GM10248 (cell line): ENCODE measurements around the gene PPP1R1A.

ENCODE experiments used
- CTCF ChIA-PET: fragments of 300-600 bp; sonication (Branson Sonifier 250); formaldehyde crosslinking; extraction: SDS; loops from one replicate; lab custom pipeline; 2021; ENCODE audit warnings: antibody characterized with exemption; lab: Yijun Ruan, JAX
- POLR2A ChIA-PET: fragments of 350-650 bp; sonication (Branson Sonifier 250); formaldehyde crosslinking; extraction: SDS; loops from one replicate; lab custom pipeline; 2020; ENCODE audit warnings: antibody characterized with exemption; lab: Yijun Ruan, JAX
- DNase-seq: peaks from one replicate; pipeline ENCODE4 v3.0.0; 2012; ENCODE audit errors: extremely low spot score
- CTCF ChIP-seq: IDR thresholded peaks from 2 replicates; pipeline ENCODE4 v1.5.1; 2012; ENCODE audit warnings: mild to moderate bottlenecking, low read depth; ENCODE audit errors: extremely low read depth, missing control alignments, control extremely low read depth

Gene PPP1R1A

DNA sequence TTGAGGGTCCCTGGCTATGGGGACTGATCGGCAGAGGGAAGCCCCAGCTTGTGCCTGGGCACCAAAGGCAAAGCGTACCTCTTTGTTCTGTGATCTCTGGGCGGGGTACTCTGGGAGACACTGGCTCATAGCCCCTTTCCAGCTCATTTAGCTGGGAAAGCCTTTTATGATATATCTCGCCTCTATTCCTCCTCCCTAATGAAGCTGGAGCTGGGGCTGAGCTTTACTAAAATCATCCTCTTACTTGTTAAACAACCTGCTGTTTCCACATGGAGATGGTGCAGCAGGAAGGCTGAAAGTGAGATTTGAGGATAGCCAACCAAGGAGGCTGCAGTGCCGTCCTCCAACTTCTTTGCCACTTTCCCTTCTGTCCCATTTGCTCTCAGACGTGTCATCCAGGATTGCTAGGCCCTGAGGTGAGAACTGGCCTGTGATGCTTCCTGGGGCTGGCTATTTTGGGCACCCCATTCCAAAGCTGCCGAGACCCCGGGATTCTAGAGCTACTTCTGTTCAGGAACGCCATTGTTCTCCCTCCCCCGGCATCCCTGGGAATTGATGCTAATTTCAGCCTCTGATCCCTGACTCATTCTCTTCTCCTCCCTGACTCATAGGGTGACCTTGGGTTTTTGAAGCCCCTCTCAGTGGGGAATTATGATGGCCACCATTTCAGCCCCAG is 23.0 kb downstream of the PPP1R1A start:
- no peak for TF ChIP-seq CTCF
- CTCF ChIA-PET = interaction anchor here (1.3 to 8.5 kb wide), 3 partner anchors 12 to 28 kb away, joined by 3 to 87 read pairs (median 4); no protein-coding TSS in a partner anchor
- POLR2A ChIA-PET = no interaction called here

GRCh38 chr12:54564768-54565167 is 23.7 kb downstream of the PPP1R1A start:
- no peak for DNase-seq
- ChIA-PET POLR2A (no interaction called here), CTCF (interaction anchor here (0.9 to 8.5 kb wide), 4 partner anchors 14 to 31 kb away, joined by 3 to 87 read pairs (median 6); no protein-coding TSS in a partner anchor)
- no peak for TF ChIP-seq CTCF

More for the DNA sequence above, 23.0 kb downstream of the PPP1R1A start:
- no peak for DNase-seq

- ChIA-PET POLR2A (no interaction called here), CTCF (interaction anchor here (0.9 to 8.5 kb wide), 6 partner anchors 8 to 37 kb away, joined by 3 to 87 read pairs (median 4); no protein-coding TSS in a partner anchor)
- TF ChIP-seq CTCF = no peak
- no peak for DNase-seq
These were observed 24.7 kb downstream of the PPP1R1A start for GRCh38 chr12:54563787-54564186.

GRCh38 chr12:54562750-54563356 is 25.6 kb downstream of the PPP1R1A start:
- ChIA-PET POLR2A (no interaction called here), CTCF (interaction anchor here (0.9 to 8.5 kb wide), 8 partner anchors 9 to 37 kb away, joined by 3 to 87 read pairs (median 4); partner anchors contain the start of gene PDE1B)
- no peak for TF ChIP-seq CTCF
- no peak for DNase-seq

- CTCF ChIA-PET = interaction anchor here (0.8 to 1.8 kb wide), 5 partner anchors 18 to 162 kb away, joined by 3 to 28 read pairs (median 3); no protein-coding TSS in a partner anchor
- TF ChIP-seq CTCF = no peak
- no peak for DNase-seq
- POLR2A ChIA-PET = no interaction called here
These were observed 27.3 kb downstream of the PPP1R1A start for GRCh38 chr12:54561164-54561563.

DNA sequence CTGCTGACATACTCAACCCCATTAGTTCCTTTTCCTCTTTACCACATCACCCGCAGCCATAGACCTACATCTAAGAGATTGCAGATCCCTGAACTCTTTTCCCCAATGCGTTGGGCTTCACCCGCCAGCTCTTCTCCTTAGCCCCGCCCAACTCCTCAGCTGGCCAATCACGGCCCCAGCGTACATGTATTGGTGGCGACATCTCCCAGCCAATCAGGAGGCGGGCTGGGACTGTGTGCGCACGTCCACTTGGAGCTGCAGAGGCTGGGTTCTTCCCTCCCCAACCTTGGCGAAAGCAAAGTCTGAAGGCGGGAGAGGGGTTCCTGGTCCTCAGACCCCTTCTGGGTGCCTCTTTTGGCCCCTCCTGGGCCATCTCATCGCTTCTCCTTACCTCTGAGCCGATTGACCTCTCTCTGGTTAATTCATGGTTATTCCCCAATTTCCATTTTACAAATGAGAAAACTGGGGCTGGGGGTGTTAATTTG is 28.0 kb downstream of the PPP1R1A start:
- no peak for TF ChIP-seq CTCF
- peak; percentile 94 for DNase-seq
- POLR2A ChIA-PET = interaction anchor here (0.7 kb wide), 1 partner anchor 11 kb away, joined by 4 read pairs; the partner anchor contains the start of gene PDE1B
- CTCF ChIA-PET = interaction anchor here (0.8 to 1.8 kb wide), 8 partner anchors 12 to 161 kb away, joined by 3 to 28 read pairs (median 3); no protein-coding TSS in a partner anchor
